Natural killer cell (primary cell): ENCODE measurements around the gene PLPPR3. TPM values are rescaled to one million over a fixed set of nuclear protein-coding genes. Genes with fewer than 3 reads are reported as not detected.
"Not testable (repeated sequence)": the region's sequence is repeated elsewhere in the genome, so short reads cannot be mapped to it uniquely, and the experiment has no call there.

ENCODE experiments used
- ATAC-seq, 3 donors: fragments of 150-1000 bp in 2 of 3; fragments of 200-7000 bp in 1 of 3; cut with Tn5 transposase; 1 replicate in 1 of 3; 2 replicates in 2 of 3; pipeline ENCODE4 v1.10.0; 2021; ENCODE audit warnings: mild to moderate bottlenecking in 2 of 3, moderate library complexity in 2 of 3
- DNase-seq, 2 donors: peaks; one replicate each; pipeline versions ENCODE4 v3.0.0 to v3.0.0-alpha.2; 2013 to 2021; ENCODE audit warnings: mixed read lengths in 1 of 2
- H3K27ac ChIP-seq: one replicate; pipeline ENCODE4 v1.5.1; 2013; ENCODE audit warnings: mild to moderate bottlenecking, low read length
- H3K27me3 ChIP-seq: one replicate; pipeline ENCODE4 v1.6.1; 2013; ENCODE audit warnings: low read length; ENCODE audit not compliant: control insufficient read depth, insufficient read depth
- H3K36me3 ChIP-seq: one replicate; pipeline ENCODE4 v1.6.1; 2013; ENCODE audit warnings: low read length; ENCODE audit not compliant: control insufficient read depth, insufficient read depth
- H3K4me1 ChIP-seq: one replicate; pipeline ENCODE4 v1.6.1; 2013; ENCODE audit warnings: low read length; ENCODE audit not compliant: control insufficient read depth, insufficient read depth
- H3K4me3 ChIP-seq: one replicate; pipeline ENCODE4 v1.5.1; 2013; ENCODE audit warnings: low read length
- H3K9me3 ChIP-seq: one replicate; pipeline ENCODE4 v1.6.1; 2013; ENCODE audit warnings: low read length; ENCODE audit not compliant: control insufficient read depth, insufficient read depth
- H3K27ac Mint-ChIP-seq, 2 donors: one replicate each; pipeline ENCODE4 v1.8.0; 2022; ENCODE audit warnings: mild to moderate bottlenecking in 2 of 2, mixed read lengths in 2 of 2, moderate library complexity in 1 of 2
- H3K27me3 Mint-ChIP-seq, 2 donors: one replicate each; pipeline ENCODE4 v1.8.0; 2022; ENCODE audit warnings: low read depth in 2 of 2, mixed read lengths in 2 of 2
- H3K36me3 Mint-ChIP-seq: one replicate; pipeline ENCODE4 v1.8.0; 2022; ENCODE audit warnings: mixed read lengths
- H3K4me1 Mint-ChIP-seq, 2 donors: one replicate each; pipeline ENCODE4 v1.8.0; 2022; ENCODE audit warnings: mixed read lengths in 2 of 2
- H3K4me3 Mint-ChIP-seq: one replicate; pipeline ENCODE4 v1.8.0; 2022; ENCODE audit warnings: mild to moderate bottlenecking, moderate library complexity, mixed read lengths
- H3K9me3 Mint-ChIP-seq, 2 donors: one replicate each; pipeline ENCODE4 v1.8.0; 2022; ENCODE audit warnings: mixed read lengths in 2 of 2
- WGBS: methylation state at CpG from one replicate; pipeline ENCODE4 v1.1.7; 2013; ENCODE audit warnings: missing lambda C conversion rate; ENCODE audit not compliant: insufficient coverage; 5-methylcytosine and 5-hydroxymethylcytosine counted together
- intact Hi-C: fragments of 100-400 bp; cut with micrococcal nuclease; formaldehyde crosslinking; loops from one replicate; pipeline ENCODE4 v1.14.2; 2022
- total RNA-seq, 4 donors: library from RNA; stranded (reverse); fragments of 120-200 nt in 1 of 4; gene quantifications; one replicate each; pipeline versions ENCODE4 v1.2.3 to v1.2.4, GENCODE V29; 2013 to 2022
- TF ChIP-seq, protein P1 (sequence below): fragments of 200-600 bp; IDR thresholded peaks from one replicate; pipeline ENCODE4 v1.8.0; 2022; ENCODE audit warnings: antibody characterized with exemption

PLPPR3 gene
- total RNA-seq, 3 donors from 2014 or later (not counting 1 experiment from before 2014, with no cell fraction given) = not detected

DNA sequence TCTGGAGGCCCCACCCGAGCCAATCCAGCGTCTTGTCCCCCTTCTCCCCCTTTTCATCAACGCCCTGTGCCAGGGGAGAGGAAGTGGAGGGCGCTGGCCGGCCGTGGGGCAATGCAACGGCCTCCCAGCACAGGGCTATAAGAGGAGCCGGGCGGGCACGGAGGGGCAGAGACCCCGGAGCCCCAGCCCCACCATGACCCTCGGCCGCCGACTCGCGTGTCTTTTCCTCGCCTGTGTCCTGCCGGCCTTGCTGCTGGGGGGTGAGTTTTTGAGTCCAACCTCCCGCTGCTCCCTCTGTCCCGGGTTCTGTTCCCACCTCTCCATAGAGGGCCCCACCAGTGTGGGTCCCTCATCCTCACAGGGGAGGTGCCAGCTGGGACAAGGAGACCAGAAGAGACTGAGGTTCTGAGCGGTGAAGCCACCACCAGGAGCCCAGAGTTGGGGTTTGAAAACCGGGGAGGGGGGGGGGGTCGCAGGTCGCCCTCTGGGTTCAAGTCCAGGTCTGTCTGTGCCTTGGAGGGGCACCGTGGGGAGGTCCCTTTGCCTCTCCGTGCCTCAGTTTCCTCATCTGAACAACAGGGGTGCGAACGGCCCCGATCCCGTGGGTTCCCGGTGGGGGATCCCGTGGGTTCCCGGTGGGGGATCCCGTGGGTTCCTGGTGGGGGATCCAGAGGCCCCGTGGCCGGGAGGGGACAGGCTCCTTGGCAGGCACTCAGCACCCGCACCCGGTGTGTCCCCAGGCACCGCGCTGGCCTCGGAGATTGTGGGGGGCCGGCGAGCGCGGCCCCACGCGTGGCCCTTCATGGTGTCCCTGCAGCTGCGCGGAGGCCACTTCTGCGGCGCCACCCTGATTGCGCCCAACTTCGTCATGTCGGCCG, 30.6 kb upstream of the PLPPR3 start, which contains the start of gene ELANE:
Gene ELANE, plus strand, starts transcription at position 168 of the 878 bp plus-strand sequence. Its CDS starts 26 bp downstream, at position 194.
- H3K4me3 Mint-ChIP-seq = no peak within 1 kb of the TSS
- no peak for DNase-seq
- Histone ChIP-seq H3K36me3 (no peaks in the 10 kb centered on the region), H3K27me3 (peaks cover 4% of the 10 kb centered on the region), H3K4me1 (no peaks in the 10 kb centered on the region), H3K9me3 (no peaks in the 10 kb centered on the region), H3K4me3 (no peak within 1 kb of the TSS), H3K27ac (no peak within 1 kb of the TSS)
- peaks cover 0 to 6% of the 10 kb centered on the region in 2 donors for H3K27me3 Mint-ChIP-seq
- intact Hi-C loops = no loop called here
- no peaks in the 10 kb centered on the region for H3K4me1 Mint-ChIP-seq
- no peaks in the 10 kb centered on the region for H3K36me3 Mint-ChIP-seq
- WGBS = 64% methylated on average over 52 of the region's 55 CpGs
- TF ChIP-seq, protein P1, sequence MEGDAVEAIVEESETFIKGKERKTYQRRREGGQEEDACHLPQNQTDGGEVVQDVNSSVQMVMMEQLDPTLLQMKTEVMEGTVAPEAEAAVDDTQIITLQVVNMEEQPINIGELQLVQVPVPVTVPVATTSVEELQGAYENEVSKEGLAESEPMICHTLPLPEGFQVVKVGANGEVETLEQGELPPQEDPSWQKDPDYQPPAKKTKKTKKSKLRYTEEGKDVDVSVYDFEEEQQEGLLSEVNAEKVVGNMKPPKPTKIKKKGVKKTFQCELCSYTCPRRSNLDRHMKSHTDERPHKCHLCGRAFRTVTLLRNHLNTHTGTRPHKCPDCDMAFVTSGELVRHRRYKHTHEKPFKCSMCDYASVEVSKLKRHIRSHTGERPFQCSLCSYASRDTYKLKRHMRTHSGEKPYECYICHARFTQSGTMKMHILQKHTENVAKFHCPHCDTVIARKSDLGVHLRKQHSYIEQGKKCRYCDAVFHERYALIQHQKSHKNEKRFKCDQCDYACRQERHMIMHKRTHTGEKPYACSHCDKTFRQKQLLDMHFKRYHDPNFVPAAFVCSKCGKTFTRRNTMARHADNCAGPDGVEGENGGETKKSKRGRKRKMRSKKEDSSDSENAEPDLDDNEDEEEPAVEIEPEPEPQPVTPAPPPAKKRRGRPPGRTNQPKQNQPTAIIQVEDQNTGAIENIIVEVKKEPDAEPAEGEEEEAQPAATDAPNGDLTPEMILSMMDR = no peak
- ATAC-seq = no peak
- no peak within 1 kb of the TSS for H3K27ac Mint-ChIP-seq
- no peaks in the 10 kb centered on the region for H3K9me3 Mint-ChIP-seq

DNA sequence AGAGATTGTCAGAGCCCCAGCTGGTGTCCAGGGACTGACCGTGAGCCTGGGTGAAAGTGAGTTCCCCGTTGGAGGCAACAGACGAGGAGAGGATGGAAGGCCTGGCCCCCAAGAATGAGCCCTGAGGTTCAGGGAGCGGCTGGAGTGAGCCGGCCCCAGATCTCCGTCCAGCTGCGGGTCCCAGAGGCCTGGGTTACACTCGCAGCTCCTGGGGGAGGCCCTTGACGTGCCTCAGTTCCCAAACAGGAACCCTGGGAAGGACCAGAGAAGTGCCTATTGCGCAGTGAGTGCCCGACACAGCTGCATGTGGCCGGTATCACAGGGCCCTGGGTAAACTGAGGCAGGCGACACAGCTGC, 29.2 kb upstream of the PLPPR3 start:
- H3K27me3 Mint-ChIP-seq = peaks cover under 1 to 9% of the 10 kb centered on the region in 2 donors
- H3K4me3 Mint-ChIP-seq = no peak overlapping the region
- H3K4me1 Mint-ChIP-seq = no peaks in the 10 kb centered on the region
- no peak for ATAC-seq
- WGBS = 68% methylated on average over 13 of the region's 13 CpGs
- Histone ChIP-seq H3K36me3 (no peaks in the 10 kb centered on the region), H3K27ac (no peak overlapping the region), H3K9me3 (no peaks in the 10 kb centered on the region), H3K27me3 (peaks cover 6% of the 10 kb centered on the region), H3K4me3 (no peak overlapping the region), H3K4me1 (no peaks in the 10 kb centered on the region)
- no peak for DNase-seq
- TF ChIP-seq, protein P1 = no peak
- no peaks in the 10 kb centered on the region for H3K9me3 Mint-ChIP-seq
- no peaks in the 10 kb centered on the region for H3K36me3 Mint-ChIP-seq
- H3K27ac Mint-ChIP-seq = no peak overlapping the region
- intact Hi-C loops = no loop called here

DNA sequence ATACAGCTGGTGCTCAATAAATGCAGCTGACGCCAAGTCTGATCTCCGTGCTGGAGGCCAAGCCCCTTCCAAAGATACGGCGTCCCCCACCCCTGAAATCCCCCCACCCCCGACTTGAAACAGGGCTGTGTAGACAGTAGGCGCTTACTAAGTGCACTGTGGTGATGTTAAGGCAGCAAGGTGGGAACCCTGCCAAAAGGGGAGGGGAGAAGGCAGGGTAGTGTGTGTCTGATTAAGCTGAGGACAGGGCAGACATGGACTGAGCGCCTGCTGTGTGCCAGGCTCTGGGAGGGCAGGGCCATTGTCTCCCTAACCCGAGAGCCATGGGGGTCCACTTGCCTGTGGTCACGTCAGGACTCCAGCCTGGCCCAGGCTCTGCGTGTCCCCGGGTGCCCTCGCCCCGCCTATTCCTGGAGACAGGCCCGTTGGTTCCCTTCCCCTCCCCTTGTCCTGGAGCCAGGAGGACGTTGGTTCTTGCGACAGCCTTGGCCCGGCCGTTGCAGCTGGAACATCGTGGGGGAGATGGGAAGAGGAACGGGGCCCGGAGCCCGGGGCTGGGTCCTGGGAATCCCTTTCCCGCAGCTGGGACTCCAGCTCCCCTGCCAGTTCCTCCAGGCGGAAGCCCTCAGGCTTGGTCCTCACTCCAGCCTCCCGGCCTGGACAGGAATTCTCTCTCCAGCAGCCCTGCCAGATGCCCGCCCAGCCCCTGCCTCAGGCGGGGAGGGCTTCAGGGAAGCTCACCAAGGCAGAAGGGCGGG, 28.6 kb upstream of the PLPPR3 start:
- intact Hi-C loops = no loop called here
- no peak for ATAC-seq
- no peak overlapping the region for H3K4me3 ChIP-seq

DNA sequence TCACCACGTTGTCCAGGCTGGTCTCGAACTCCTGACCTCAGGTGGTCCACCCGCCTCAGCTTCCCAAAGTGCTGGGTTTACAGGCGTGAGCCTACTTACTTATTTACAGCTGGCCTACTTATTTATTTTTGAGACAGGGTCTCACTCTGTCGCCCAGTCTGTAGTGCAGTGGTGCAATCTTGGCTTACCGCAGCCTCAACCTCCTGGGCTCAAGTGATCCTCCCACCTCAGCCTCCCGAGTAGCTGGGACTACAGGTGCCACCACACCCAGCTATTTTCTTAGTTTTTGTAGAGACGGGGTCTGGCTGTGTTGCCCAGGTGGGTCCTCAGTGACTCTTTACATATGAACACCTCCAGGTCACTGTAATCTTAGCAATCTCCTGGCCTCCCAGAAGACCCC, 27.4 kb upstream of the PLPPR3 start:
- H3K36me3 Mint-ChIP-seq, ATAC-seq, intact Hi-C loops, H3K9me3 ChIP-seq, H3K4me3 Mint-ChIP-seq, H3K27ac Mint-ChIP-seq, H3K36me3 ChIP-seq, H3K27ac ChIP-seq, H3K9me3 Mint-ChIP-seq, H3K4me1 ChIP-seq, H3K4me1 Mint-ChIP-seq, H3K4me3 ChIP-seq, DNase-seq: not testable (repeated sequence)
- peaks cover 14% of the 10 kb centered on the region for H3K27me3 ChIP-seq
- WGBS = 84% methylated on average over 8 of the region's 8 CpGs
- H3K27me3 Mint-ChIP-seq = peaks cover 6 to 19% of the 10 kb centered on the region in 2 donors

More for the DNA sequence above, 28.6 kb upstream of the PLPPR3 start:
- no peak overlapping the region for H3K4me3 Mint-ChIP-seq
- no peak overlapping the region for H3K27ac ChIP-seq
- no peaks in the 10 kb centered on the region for H3K4me1 Mint-ChIP-seq
- H3K4me1 ChIP-seq = no peaks in the 10 kb centered on the region
- peaks cover 10% of the 10 kb centered on the region for H3K27me3 ChIP-seq
- DNase-seq = no peak
- H3K27me3 Mint-ChIP-seq = peaks cover 6 to 14% of the 10 kb centered on the region in 2 donors
- no peaks in the 10 kb centered on the region for H3K36me3 Mint-ChIP-seq
- H3K27ac Mint-ChIP-seq = no peak overlapping the region
- H3K9me3 ChIP-seq = no peaks in the 10 kb centered on the region
- no peaks in the 10 kb centered on the region for H3K36me3 ChIP-seq
- TF ChIP-seq, protein P1 = no peak
- WGBS = 30% methylated on average over 27 of the region's 28 CpGs
- no peaks in the 10 kb centered on the region for H3K9me3 Mint-ChIP-seq
